A673 (cell line): ENCODE data around the gene CBLC.

Experiments
- EZH2 ChIP-seq: fragments of 200-600 bp; sonication (generic); IDR thresholded peaks from 2 replicates; pipeline ENCODE4 v1.6.1; 2017; ENCODE audit warnings: borderline replicate concordance, low read depth, mild to moderate bottlenecking, mixed read lengths, antibody characterized with exemption, low read length; ENCODE audit not compliant: poor library complexity, severe bottlenecking
- TF ChIP-seq, protein P1 (sequence below): fragments of 300-800, 200-600 bp; sonication (generic); conservative IDR thresholded peaks from 2 replicates; pipeline ENCODE4 v1.5.1; 2017; ENCODE audit warnings: low read depth, mild to moderate bottlenecking, antibody characterized with exemption, low read length, moderate library complexity, mixed read lengths

GRCh38 chr19:44741258-44741731, 36.4 kb upstream of the CBLC start:
- TF ChIP-seq, protein P1, sequence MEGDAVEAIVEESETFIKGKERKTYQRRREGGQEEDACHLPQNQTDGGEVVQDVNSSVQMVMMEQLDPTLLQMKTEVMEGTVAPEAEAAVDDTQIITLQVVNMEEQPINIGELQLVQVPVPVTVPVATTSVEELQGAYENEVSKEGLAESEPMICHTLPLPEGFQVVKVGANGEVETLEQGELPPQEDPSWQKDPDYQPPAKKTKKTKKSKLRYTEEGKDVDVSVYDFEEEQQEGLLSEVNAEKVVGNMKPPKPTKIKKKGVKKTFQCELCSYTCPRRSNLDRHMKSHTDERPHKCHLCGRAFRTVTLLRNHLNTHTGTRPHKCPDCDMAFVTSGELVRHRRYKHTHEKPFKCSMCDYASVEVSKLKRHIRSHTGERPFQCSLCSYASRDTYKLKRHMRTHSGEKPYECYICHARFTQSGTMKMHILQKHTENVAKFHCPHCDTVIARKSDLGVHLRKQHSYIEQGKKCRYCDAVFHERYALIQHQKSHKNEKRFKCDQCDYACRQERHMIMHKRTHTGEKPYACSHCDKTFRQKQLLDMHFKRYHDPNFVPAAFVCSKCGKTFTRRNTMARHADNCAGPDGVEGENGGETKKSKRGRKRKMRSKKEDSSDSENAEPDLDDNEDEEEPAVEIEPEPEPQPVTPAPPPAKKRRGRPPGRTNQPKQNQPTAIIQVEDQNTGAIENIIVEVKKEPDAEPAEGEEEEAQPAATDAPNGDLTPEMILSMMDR: no peak
- no peak for TF ChIP-seq EZH2
